ENCODE results near the gene FTCD.
"Not testable (repeated sequence)": the region's sequence is repeated elsewhere in the genome, so short reads cannot be mapped to it uniquely, and the experiment has no call there.

FTCD gene

DNA sequence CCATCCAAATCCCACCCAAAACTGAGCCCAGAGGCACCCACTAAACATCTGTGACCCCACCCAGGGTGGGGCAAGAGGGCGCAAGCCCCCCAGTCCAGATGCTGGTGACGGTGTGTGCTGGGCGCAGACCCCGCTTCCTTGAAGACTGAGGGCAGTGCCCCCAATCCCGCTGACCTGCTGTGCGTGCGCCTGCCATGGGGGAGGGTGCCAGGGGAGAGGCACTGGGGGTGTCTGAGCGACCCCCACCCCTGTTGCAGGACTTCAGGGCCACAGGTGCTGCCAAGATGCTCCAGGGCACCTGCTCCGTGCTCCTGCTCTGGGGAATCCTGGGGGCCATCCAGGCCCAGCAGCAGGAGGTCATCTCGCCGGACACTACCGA is 44.2 kb downstream of the FTCD start:
- no peaks in the 10 kb centered on the region for H3K36me3 ChIP-seq (ENCODE audit: low read depth)
- peaks cover 4% of the 10 kb centered on the region for H3K9me3 ChIP-seq (ENCODE audit: severe bottlenecking)
- DNase-seq (ENCODE audit: low spot score) (peak; percentile 49), ATAC-seq (ENCODE audit: low read depth) (no peak)
- H3K4me1 ChIP-seq (ENCODE audit: insufficient read depth, poor library complexity, severe bottlenecking), result no peaks in the 10 kb centered on the region
- TF ChIP-seq CTCF (IDR thresholded peaks at IDR 0.05; ENCODE audit: poor library complexity, severe bottlenecking), result no peak
- no peaks in the 10 kb centered on the region for H3K27me3 ChIP-seq (ENCODE audit: insufficient read depth, poor library complexity, severe bottlenecking)
- no peak overlapping the region for H3K27ac ChIP-seq (ENCODE audit: poor library complexity, severe bottlenecking)
- no peak overlapping the region for H3K4me3 ChIP-seq (ENCODE audit: severe bottlenecking)

DNA sequence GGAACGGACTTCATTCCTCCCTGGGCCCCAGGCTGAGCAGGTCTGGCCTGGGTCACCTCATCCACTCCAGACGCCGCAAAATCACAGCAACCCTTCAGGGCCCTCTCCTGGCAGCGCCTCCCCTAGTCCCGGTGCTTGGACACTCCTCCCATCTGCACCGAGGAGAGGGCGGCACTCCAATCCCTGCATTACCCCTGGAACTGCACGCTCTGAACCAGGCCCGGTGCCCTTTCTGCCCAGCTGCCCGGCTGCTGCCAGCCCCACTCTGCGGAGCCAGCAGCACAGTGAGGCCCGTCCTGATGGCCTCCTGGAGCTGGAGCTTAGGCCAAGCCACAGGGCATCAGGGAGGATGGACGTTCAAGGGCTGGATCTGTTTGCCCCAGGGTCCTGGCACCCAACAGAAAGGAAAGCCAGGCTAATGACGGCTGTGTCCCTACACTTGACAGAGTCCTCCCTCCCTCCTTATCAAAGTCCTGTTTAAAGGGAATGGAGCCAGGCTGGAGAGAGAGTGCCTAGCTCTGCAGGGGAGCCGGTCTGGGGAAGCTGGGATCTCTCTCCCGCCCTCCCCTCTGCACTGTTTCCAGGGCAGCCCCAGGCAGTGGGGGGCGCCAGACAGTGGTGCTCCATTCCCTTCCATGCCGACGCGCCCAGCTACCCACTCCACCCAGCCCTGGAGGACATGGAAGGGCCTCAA is 44.7 kb downstream of the FTCD start:
- peaks cover 4% of the 10 kb centered on the region for H3K9me3 ChIP-seq (ENCODE audit: severe bottlenecking)
- H3K4me3 ChIP-seq (ENCODE audit: severe bottlenecking), result no peak overlapping the region
- ATAC-seq (ENCODE audit: low read depth) (no peak), DNase-seq (ENCODE audit: low spot score) (no peak)
- H3K4me1 ChIP-seq (ENCODE audit: insufficient read depth, poor library complexity, severe bottlenecking), result no peaks in the 10 kb centered on the region
- H3K36me3 ChIP-seq (ENCODE audit: low read depth), result no peaks in the 10 kb centered on the region
- H3K27ac ChIP-seq (ENCODE audit: poor library complexity, severe bottlenecking), result no peak overlapping the region
- no peak for TF ChIP-seq CTCF (IDR thresholded peaks at IDR 0.05; ENCODE audit: poor library complexity, severe bottlenecking)
- no peaks in the 10 kb centered on the region for H3K27me3 ChIP-seq (ENCODE audit: insufficient read depth, poor library complexity, severe bottlenecking)

DNA sequence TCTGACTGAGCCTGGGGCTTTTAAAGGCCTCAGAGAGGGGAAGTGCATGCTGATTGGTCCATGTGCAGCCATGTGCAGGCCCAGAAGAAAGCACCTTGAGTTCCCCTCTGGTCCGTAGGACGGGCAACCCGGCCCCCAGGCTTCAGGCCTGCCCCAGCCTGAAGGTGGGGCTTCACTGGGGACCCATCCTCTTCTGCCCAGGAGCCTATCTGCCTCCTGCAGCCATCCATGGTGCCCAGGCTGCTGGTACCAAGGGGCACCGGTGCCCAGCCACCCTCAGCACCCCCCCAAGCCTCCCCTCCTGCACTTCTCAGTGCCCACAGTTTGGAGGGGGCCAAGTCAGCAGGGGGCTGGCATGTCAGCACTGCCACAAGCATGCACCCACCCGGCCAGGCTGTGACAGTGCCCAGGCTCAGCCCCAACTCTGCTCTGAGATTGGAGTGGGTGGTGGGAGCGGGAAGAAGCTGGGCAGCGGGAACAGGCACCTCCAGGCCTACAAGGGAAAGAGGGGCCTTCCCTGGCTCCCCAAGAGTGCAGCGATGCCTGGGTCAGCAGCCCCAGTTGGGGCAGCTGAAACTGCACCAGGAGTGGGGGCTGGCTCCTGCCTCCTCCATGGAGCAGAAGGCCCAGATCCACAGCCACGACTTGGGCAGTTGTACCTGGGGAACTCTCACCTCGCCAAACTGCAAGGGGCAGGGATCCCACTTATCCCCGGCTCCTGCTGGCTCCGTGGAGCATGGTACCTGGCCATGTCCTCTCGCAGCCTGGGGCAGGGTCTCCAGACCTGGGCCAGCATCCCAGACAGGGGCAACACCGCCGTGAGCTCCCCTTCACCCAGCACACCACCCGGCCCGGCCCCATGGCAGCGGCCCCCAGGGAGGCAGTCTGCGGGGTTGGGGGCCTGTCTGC is 45.8 kb downstream of the FTCD start:
- no peak for TF ChIP-seq CTCF (IDR thresholded peaks at IDR 0.05; ENCODE audit: poor library complexity, severe bottlenecking)
- Histone ChIP-seq H3K36me3 (ENCODE audit: low read depth) (no peaks in the 10 kb centered on the region), H3K9me3 (ENCODE audit: severe bottlenecking) (no peaks in the 10 kb centered on the region), H3K27ac (ENCODE audit: poor library complexity, severe bottlenecking) (no peak overlapping the region), H3K4me3 (ENCODE audit: severe bottlenecking) (no peak overlapping the region), H3K4me1 (ENCODE audit: insufficient read depth, poor library complexity, severe bottlenecking) (no peaks in the 10 kb centered on the region), H3K27me3 (ENCODE audit: insufficient read depth, poor library complexity, severe bottlenecking) (no peaks in the 10 kb centered on the region)
- ATAC-seq (ENCODE audit: low read depth) (no peak), DNase-seq (ENCODE audit: low spot score) (no peak)

DNA sequence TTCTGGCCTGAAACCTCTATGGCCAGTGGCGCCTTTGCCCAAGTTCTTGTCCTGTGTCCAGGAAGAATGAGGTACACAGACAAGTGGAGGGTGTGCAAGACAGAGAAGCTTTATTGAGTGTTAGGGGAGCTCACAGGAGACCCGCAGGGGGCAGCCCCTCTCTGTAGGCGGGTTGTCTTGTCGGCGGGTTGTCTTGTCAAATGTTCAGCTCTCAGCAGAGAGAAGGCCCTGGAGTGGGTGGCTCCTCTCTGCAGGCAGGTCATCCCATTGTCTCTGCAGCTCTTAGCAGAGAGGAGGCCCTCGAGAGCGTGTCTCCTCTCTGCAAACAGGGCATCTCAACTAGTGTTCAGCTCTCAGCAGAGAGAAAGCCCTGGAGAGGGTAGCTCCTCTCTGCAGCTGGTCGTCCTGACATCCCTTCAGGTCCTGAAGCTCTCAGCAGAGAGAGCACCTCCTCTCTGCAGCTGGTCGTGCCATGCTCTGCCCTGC is 46.5 kb downstream of the FTCD start:
- H3K4me1 ChIP-seq (ENCODE audit: insufficient read depth, poor library complexity, severe bottlenecking), result no peaks in the 10 kb centered on the region
- ATAC-seq (ENCODE audit: low read depth) (no peak), DNase-seq (ENCODE audit: low spot score) (no peak)
- H3K27ac ChIP-seq (ENCODE audit: poor library complexity, severe bottlenecking), result no peak overlapping the region
- no peak overlapping the region for H3K4me3 ChIP-seq (ENCODE audit: severe bottlenecking)
- no peaks in the 10 kb centered on the region for H3K36me3 ChIP-seq (ENCODE audit: low read depth)
- peaks cover 3% of the 10 kb centered on the region for H3K27me3 ChIP-seq (ENCODE audit: insufficient read depth, poor library complexity, severe bottlenecking)
- TF ChIP-seq CTCF (IDR thresholded peaks at IDR 0.05; ENCODE audit: poor library complexity, severe bottlenecking), result no peak
- H3K9me3 ChIP-seq (ENCODE audit: severe bottlenecking), result peaks cover 2% of the 10 kb centered on the region

- not testable (repeated sequence) for H3K27ac ChIP-seq (ENCODE audit: poor library complexity, severe bottlenecking); H3K4me3 ChIP-seq (ENCODE audit: severe bottlenecking); H3K4me1 ChIP-seq (ENCODE audit: insufficient read depth, poor library complexity, severe bottlenecking); H3K36me3 ChIP-seq (ENCODE audit: low read depth); DNase-seq (ENCODE audit: low spot score); ATAC-seq (ENCODE audit: low read depth)
- Histone ChIP-seq H3K27me3 (ENCODE audit: insufficient read depth, poor library complexity, severe bottlenecking) (peaks cover 15% of the 10 kb centered on the region), H3K9me3 (ENCODE audit: severe bottlenecking) (peaks cover 16% of the 10 kb centered on the region)
Observed at GRCh38 chr21:46107376-46107775, 48.0 kb downstream of the FTCD start.

Measured in RWPE2 (cell line).